ENCODE measurements around the gene CD37.
"Not testable (repeated sequence)": the region's sequence is repeated elsewhere in the genome, so short reads cannot be mapped to it uniquely, and the experiment has no call there.

Gene CD37

GRCh38 chr19:49331187-49331586 is 4.0 kb upstream of the CD37 start:
- not testable (repeated sequence) for DNase-seq

DNA sequence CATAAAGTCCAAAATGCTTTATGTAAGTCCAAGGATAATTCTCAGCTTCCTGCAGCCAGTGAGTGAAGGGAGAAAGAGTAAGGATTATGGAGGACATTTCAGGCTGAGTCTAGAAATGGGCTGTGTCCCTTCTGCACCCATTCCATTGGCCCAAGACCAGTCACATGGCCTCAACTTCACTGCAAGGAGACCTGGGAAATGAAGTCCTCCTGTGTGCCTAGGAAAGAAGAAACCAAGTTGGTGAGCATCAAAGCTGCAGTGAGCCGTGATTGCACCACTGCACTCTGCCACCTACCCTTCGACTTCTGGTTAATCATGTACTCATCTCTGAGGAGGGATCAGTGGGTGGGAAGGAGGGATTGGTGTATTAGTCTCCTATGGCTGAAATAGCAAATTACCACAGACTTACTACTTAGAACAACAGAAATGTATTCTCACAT is 3.6 kb upstream of the CD37 start:
- DNase-seq, result peak in 4 of 5 donors; percentile 43 to 78 (median 50)

GRCh38 chr19:49332691-49333417 is 2.4 kb upstream of the CD37 start:
- DNase-seq, result not testable (repeated sequence)

GRCh38 chr19:49333418-49333805 is 1.8 kb upstream of the CD37 start:
- DNase-seq, result no peak

GRCh38 chr19:49333811-49334288 is 1.4 kb upstream of the CD37 start:
- peak; percentile 48 to 75 (median 63) for DNase-seq

- peak in 1 of 5 donors; percentile 58 for DNase-seq
Measured at GRCh38 chr19:49335784-49336481, 727 bp downstream of the CD37 start.

GRCh38 chr19:49336482-49337266 is 1.5 kb downstream of the CD37 start:
- no peak for DNase-seq

DNA sequence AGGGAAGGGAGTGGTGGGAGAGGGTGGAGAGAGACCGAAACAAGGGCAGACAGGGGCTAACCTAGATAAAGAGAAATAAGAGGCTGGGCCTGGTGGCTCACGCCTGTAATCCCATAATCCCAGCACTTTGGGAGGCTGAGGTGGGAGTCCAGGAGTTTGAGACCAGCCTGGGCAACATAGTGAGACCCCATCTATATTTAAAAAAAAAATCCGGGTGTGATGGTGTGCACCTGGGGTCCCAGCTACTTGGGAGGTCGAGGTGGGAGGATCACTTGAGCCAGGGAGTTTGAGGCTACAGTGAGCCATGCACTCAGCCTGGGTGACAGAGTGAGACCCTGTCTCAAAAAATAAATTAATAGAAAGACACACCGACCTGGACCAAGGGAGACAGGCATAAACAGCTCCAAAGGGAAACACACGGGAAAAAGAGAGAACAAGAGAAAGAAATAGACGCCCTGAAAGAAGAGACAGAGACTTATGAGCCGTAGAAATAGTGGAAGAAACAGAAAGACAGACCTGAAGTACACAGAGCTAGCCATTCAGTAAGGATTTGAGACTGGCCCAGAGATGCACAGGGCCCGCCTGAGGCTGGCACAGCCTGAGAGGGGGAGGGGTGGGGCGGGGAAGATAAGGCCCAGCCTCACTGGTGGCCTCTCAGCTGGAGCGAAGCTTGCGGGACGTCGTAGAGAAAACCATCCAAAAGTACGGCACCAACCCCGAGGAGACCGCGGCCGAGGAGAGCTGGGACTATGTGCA is 2.2 kb downstream of the CD37 start:
- no peak for DNase-seq

GRCh38 chr19:49338023-49338677 is 2.9 kb downstream of the CD37 start:
- DNase-seq, result no peak

- DNase-seq, result no peak
Measured at GRCh38 chr19:49338691-49339300, 3.6 kb downstream of the CD37 start.

DNA sequence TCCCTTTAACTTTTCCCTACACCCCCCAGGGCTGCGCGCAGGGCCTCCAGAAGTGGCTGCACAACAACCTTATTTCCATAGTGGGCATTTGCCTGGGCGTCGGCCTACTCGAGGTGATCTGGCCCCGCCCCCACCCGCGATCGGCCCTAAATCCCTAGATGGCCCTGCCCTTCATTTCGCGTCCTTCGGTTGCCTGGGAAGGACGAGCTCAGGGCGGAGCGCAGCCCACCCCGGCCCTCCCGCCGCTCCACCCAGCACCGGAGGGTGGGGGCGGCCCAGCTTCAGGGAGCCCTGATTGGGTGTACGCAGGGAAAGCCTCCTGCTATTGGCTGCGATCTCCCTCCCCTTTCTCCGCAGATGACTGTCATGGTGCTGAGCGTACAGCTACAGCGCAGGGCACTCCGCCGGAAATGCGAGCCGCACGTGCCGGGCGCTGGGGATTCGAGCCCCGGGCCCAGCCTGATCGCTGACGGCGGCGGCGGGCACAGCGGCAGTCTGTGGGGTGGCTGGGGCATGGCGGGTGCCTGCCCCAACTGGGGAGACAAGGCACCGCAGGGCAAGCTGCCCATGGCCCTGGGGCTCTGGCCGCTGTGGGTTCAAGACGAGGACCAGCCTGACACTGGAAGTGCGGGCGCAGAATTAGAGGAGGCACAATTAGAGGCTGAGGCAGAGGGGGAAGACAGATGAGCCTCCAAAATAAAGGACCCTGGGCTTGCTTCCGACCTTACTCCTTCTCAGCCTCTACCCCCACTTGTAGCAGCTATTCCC is 4.3 kb downstream of the CD37 start:
- no peak for DNase-seq

DNA sequence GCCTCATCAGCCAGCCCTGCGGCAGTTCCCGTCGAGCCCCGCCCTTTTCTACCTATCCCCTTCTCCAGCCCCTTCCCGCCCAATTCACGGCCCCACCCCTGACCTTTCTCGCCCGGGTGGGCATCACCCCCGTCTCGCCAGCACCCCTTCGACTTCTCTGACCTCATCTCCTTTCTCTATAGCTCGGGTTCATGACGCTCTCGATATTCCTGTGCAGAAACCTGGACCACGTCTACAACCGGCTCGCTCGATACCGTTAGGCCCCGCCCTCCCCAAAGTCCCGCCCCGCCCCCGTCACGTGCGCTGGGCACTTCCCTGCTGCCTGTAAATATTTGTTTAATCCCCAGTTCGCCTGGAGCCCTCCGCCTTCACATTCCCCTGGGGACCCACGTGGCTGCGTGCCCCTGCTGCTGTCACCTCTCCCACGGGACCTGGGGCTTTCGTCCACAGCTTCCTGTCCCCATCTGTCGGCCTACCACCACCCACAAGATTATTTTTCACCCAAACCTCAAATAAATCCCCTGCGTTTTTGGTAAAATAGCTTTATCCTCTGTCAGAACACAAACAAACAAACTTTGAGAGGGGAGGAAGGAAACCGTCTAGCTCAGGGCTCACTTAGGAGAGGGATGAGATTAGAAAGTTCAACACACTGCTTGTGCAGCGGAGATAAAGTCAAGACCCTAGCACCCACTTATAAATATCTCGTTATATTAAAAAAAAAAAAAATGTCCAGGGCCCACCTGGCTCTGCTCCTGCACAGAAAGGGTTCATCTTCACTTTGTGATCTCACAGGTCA is 5.1 kb downstream of the CD37 start:
- DNase-seq, result no peak

GRCh38 chr19:49340865-49341718 is 5.9 kb downstream of the CD37 start:
- DNase-seq, result no peak

DNA sequence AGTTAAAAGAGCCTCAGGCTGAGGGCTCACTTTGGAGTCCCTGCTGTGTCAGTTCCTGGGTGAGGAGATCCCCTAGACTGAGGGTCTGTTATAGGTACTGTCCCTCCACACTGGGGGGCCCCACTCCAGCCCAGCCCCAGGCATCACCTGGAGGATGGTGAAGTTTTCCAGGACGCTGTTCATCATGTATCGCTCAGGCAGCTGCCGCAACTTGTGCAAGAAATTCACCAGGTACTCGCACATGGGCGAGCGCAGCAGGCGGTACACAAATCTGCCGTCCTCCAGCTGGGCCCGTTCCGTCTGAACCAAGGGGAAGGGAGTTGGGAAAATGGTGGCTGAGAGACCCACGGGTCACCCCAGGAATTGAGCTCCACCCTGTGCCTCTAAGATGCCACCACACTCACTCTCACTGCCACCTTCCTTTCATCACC is 7.1 kb downstream of the CD37 start:
- no peak for DNase-seq

GRCh38 chr19:49343123-49343522 is 7.9 kb downstream of the CD37 start:
- no peak for DNase-seq

DNA sequence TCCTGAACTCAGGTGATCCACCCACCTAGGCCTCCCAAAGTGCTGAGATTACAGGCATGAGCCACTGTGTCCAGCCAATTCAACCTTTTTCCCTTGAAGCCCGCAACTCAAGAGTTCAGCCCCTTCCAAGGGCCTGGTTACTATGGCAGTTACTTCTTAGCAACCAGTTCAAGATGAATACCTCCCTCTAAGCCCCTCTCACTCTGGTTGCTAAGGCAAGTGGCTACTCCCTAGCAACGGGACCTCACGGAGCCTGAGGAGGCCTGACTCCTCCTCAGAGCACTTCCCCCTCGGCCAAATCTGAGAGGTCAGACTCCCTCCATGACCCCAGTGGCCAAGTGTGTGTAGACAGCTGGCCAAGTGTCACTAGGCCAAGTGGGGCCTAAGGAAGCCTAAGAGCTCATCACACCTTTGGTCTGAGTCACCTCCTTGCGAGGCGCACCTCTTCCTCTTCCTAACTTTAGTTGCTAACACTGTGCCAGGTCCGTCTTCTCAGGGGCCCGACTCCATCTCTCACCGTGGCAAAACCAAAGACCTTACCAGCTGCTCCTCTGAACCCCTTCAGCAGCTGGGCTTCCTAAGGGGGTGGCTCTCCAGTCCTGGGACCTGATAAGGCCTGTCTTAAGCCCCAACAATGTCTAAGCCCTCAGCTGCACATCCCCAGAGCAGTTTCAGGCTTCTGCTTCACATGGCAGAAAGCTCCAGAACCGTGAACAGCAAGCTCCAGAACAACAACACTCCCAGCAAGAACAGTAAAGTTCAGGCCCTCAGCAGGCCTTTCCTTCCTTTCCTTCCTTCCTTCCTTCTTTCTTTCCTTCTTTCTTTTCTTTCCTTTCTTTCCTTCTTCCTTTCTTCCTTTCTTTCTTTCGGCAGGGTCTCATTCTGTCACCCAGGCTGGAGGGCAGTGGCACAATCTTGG is 9.6 kb downstream of the CD37 start:
- DNase-seq, result no peak

DNA sequence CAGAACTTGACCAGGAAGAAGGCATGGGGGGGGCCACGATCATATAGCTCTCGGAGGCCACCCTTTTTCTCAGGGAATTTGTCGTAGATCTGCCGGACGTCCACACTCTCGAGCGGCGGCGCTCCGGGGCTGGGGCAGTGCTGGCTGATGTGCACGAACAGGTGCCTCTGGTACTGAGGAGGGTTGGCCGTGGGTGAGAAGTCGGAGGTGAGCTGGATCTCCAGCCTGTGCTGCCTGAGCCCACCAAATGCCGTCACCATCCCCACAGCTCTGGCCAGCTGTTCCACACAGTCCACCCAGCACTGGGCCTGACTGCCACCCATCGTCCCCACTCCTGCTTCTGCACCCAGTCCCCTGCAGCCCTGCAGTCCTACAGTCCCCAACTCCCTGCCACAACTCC is 12.0 kb downstream of the CD37 start:
- no peak for DNase-seq

DNA sequence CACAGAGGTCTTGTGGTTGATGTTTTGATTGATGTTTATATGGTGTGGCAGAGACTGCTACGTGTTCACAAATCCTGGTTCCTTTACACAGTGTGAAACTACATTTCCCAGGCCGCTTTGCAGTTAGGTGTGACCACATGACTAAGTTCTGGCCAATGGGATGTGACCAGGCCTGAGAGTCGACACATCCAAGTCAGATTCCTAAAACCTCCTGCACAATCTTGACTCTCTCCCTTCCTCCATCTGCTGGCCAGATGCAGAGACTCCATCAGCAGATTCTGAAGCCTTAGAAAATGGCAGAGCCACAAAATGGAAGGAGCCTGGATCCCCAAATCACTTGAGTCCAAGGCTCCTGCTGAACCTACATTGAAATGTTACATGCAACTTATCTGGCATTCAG is 12.6 kb downstream of the CD37 start:
- no peak for DNase-seq
